GM18526 (cell line): Measurements from ENCODE around the gene RNF112.
A peak's percentile ranks its signal among the peaks of the same experiment; 100 is the strongest.

Experiments used
- POLR2A ChIP-seq: IDR thresholded peaks from 3 replicates; pipeline ENCODE4 v1.6.1; 2011; ENCODE audit not compliant: insufficient read length; ENCODE audit errors: extremely low read depth

The RNF112 gene

GRCh38 chr17:19371259-19372010 is 39.6 kb upstream of the RNF112 start:
- no peak for TF ChIP-seq POLR2A

- no peak for TF ChIP-seq POLR2A
These were observed 39.0 kb upstream of the RNF112 start for GRCh38 chr17:19372011-19372370.

GRCh38 chr17:19372439-19372838 is 38.6 kb upstream of the RNF112 start:
- TF ChIP-seq POLR2A, result no peak

- TF ChIP-seq POLR2A, result no peak
These were observed 38.0 kb upstream of the RNF112 start for GRCh38 chr17:19372866-19373504.

DNA sequence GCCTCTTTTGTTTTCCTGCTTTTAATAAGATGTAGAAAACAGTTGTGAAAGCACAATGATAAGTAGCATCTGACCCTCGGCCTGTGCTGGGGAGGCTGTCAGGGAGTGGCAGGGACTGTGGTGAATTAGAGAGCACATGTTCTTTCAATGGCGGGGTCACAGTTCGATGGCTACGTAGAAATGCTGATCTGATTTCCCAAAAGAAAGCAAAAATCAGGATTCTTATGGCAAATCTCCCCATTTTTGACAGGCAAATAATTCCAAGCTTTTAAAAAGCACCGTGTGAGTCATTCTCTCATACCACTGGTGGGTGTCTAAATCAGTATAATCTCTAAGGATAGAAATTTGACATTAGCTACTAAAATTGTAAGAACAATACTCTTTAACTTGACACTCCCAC is 36.9 kb upstream of the RNF112 start:
- no peak for TF ChIP-seq POLR2A

DNA sequence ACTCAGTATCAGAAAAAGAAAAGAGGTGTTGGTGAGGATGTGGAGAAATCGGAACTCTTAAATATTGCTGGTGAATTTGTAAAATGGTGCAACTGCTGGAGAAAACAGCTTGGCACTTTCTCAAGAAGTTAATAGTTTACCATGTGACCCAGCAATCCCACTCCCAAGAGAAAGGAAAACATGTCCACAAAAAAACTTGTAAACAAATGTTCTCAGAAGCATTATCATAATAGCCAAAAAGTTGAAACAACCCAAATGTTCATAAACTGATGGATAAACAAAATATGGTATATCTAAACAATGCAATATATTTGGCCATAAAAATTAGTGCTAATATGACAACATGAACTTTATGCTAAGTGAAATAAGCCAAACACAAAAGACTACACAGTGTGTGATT is 35.3 kb upstream of the RNF112 start:
- no peak for TF ChIP-seq POLR2A

DNA sequence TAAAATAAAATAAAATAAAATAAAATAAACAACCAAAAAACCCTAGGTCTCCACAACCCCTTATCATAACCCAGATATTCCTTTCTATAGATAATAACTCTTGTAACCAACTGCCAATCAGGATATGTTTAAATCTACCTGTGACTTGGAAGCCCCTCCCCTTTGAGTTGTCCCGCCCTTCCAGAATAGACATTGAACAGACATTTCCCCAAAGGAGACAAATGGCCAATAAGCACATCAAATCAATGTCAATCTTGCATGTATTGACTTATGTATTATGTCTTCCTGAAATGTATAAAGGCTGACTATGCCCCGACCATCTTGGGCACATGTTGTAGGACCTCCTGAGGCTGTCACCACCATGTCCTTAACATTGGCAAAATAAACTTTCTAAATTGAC is 34.2 kb upstream of the RNF112 start:
- no peak for TF ChIP-seq POLR2A

- TF ChIP-seq POLR2A, result peak; percentile 68
These were observed 33.2 kb upstream of the RNF112 start for GRCh38 chr17:19377602-19378415.

DNA sequence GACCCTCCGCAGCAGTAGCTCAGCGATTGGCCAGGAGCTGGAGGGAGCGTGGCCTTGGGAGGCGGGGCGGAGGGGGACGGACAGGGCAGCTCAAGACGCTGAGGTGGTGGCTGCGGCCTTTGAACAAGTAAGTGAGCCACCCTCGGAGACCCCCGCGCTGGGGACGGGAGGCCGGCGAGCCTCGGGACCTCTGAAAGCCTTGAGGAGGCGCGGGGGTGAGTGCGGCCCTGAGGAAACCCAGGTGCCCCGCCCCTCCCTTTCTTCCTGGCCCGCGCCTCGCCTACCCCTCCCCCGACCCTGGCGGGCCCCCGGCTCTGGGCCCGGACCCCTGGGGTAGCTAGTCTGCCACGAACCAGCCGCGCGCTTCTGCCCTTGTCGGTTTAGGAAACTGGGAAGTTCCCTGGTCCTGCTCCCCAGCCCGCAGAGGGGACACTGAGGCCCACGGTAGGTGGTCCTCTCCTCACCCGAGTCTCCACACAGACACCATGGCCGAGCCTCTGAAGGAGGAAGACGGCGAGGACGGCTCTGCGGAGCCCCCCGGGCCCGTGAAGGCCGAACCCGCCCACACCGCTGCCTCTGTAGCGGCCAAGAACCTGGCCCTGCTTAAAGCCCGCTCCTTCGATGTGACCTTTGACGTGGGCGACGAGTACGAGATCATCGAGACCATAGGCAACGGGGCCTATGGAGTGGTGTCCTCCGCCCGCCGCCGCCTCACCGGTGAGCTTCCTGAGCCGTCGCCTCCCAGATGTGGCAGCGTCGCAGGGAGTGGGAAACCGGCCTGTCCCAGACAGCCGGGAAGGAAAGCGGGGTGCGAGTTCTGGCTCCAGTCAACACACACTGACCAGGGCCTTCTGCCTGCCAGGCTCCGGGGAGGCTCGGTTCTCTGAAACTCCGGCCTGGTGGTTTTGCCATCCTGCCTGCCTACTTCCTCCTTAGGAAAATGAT is 32.3 kb upstream of the RNF112 start, which contains the start of gene MAPK7:
Gene MAPK7, plus strand, starts transcription at position 83 of the 945 bp plus-strand sequence. Its CDS starts 403 bp downstream, at position 486.
- no peak for TF ChIP-seq POLR2A

GRCh38 chr17:19379361-19380065 is 31.5 kb upstream of the RNF112 start:
- TF ChIP-seq POLR2A, result no peak

- TF ChIP-seq POLR2A, result no peak
These were observed 30.3 kb upstream of the RNF112 start for GRCh38 chr17:19380481-19381301.

DNA sequence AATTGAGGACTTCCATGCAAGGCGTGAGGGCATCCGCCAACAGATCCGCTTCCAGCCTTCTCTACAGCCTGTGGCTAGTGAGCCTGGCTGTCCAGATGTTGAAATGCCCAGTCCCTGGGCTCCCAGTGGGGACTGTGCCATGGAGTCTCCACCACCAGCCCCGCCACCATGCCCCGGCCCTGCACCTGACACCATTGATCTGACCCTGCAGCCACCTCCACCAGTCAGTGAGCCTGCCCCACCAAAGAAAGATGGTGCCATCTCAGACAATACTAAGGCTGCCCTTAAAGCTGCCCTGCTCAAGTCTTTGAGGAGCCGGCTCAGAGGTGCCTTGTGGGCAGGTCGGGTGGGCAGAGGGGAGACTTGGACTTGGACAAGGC is 29.7 kb upstream of the RNF112 start:
- no peak for TF ChIP-seq POLR2A

GRCh38 chr17:19381741-19382444 is 29.1 kb upstream of the RNF112 start:
- TF ChIP-seq POLR2A, result no peak
